ENCODE results near the gene ELOVL1. TPM values are rescaled to one million over a fixed set of nuclear protein-coding genes. Genes with fewer than 3 reads are reported as not detected.
A peak's percentile ranks its signal among the peaks of the same experiment; 100 is the strongest.

ELOVL1 gene
- total and polyA plus RNA-seq, 10 of the 15 experiments (the other 5 are each of a cell fraction or from before 2014, with no cell fraction given) = 58.5 to 139 (median 89.8) TPM

DNA sequence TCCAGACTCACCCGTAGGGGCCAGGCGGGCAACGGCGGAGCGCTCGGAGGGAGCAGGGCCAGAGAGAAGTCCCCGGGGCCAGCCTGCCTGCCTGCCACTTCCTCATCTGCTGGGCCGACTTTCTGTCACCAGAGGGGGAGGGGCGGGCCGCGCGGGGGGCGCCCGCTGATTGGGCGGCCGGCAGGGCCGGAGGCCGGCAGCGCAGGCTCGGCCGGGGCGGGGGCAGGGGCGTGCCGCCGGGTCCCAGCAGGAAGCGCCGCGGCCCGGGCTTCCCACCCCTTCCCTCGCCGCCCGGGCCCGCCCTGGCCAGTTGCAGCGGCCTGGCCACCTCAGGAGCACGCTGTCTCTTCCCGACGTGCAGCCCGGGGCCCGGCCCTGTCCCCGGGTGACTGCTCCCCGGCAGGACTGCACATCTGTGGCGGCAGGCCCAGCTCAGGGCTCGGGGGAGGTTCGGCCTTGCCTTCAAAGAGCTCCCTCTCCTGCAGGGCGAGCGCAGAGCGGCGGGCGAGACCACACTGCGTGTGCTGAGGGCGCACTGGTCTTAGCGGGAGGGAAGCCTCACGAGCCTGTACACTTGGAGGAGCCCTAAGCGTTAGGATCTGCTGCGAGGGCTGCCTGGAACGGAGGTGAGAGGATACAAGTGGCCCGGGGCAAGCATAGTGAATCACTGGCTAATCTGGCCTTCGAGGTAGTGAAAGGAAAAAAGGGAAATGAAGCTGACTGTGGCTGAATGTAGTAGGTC, at the start of gene ELOVL1 (continued):
- TF ChIP-seq, protein P1, sequence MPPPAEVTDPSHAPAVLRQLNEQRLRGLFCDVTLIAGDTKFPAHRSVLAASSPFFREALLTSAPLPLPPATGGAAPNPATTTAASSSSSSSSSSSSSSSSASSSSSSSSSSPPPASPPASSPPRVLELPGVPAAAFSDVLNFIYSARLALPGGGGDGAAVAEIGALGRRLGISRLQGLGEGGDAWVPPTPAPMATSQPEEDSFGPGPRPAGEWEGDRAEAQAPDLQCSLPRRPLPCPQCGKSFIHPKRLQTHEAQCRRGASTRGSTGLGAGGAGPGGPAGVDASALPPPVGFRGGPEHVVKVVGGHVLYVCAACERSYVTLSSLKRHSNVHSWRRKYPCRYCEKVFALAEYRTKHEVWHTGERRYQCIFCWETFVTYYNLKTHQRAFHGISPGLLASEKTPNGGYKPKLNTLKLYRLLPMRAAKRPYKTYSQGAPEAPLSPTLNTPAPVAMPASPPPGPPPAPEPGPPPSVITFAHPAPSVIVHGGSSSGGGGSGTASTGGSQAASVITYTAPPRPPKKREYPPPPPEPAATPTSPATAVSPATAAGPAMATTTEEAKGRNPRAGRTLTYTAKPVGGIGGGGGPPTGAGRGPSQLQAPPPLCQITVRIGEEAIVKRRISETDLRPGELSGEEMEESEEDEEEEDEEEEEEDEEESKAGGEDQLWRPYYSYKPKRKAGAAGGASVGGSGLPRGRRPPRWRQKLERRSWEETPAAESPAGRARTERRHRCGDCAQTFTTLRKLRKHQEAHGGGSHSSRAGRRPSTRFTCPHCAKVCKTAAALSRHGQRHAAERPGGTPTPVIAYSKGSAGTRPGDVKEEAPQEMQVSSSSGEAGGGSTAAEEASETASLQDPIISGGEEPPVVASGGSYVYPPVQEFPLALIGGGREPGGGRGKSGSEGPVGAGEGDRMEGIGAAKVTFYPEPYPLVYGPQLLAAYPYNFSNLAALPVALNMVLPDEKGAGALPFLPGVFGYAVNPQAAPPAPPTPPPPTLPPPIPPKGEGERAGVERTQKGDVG (CRISPR knock-in tag; IDR thresholded peaks at IDR 0.05) = no peak
- TF ChIP-seq SMAD1 (IDR thresholded peaks at IDR 0.05; ENCODE audit: low read depth, partially characterized antibody) = no peak
- TF ChIP-seq PAX5 (IDR thresholded peaks at IDR 0.05; ENCODE audit: borderline replicate concordance, low read depth, low read length) = 0 out of 2 replicates have a peak, but pooled peaks have one; percentile 20
- TF ChIP-seq, protein P2, sequence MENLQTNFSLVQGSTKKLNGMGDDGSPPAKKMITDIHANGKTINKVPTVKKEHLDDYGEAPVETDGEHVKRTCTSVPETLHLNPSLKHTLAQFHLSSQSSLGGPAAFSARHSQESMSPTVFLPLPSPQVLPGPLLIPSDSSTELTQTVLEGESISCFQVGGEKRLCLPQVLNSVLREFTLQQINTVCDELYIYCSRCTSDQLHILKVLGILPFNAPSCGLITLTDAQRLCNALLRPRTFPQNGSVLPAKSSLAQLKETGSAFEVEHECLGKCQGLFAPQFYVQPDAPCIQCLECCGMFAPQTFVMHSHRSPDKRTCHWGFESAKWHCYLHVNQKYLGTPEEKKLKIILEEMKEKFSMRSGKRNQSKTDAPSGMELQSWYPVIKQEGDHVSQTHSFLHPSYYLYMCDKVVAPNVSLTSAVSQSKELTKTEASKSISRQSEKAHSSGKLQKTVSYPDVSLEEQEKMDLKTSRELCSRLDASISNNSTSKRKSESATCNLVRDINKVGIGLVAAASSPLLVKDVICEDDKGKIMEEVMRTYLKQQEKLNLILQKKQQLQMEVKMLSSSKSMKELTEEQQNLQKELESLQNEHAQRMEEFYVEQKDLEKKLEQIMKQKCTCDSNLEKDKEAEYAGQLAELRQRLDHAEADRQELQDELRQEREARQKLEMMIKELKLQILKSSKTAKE (IDR thresholded peaks at IDR 0.05; ENCODE audit: low read depth, poor library complexity, severe bottlenecking) = no peak
- peak; percentile 63; the same call in 1 of the 2 replicates for TF ChIP-seq NFYB (IDR thresholded peaks at IDR 0.05; ENCODE audit: insufficient read depth, low read depth, low read length)
- no peak; the same call in 1 of the 2 replicates for TF ChIP-seq CREM (IDR thresholded peaks at IDR 0.05; ENCODE audit: low read depth)
- peak; percentile 66 for TF ChIP-seq NBN (IDR thresholded peaks at IDR 0.05)
- no peak for TF ChIP-seq CEBPB (IDR thresholded peaks at IDR 0.05; ENCODE audit: borderline replicate concordance in 1 of 2, low read depth in 2 of 2, low read length in 2 of 2)
- TF ChIP-seq SMARCA5 (IDR thresholded peaks at IDR 0.05) = no peak; the same call in 1 of the 2 replicates
- no peak for TF ChIP-seq RFX5 (IDR thresholded peaks at IDR 0.05; ENCODE audit: low read depth, low read length)
- TF ChIP-seq CREB1 (IDR thresholded peaks at IDR 0.05; ENCODE audit: low read depth) = peak; percentile 67
- TF ChIP-seq EZH2 (IDR thresholded peaks at IDR 0.05; ENCODE audit: borderline replicate concordance, control insufficient read depth, low read depth, low read length) = no peak
- no peak for TF ChIP-seq YBX1 (IDR thresholded peaks at IDR 0.05)
- TF ChIP-seq POLR2A (IDR thresholded peaks at IDR 0.05; ENCODE audit: low read depth, low read length) = peak; percentile 94
- TF ChIP-seq MEF2A (IDR thresholded peaks at IDR 0.05; ENCODE audit: insufficient read depth, low read depth, low read length) = no peak
- TF ChIP-seq, protein P3, sequence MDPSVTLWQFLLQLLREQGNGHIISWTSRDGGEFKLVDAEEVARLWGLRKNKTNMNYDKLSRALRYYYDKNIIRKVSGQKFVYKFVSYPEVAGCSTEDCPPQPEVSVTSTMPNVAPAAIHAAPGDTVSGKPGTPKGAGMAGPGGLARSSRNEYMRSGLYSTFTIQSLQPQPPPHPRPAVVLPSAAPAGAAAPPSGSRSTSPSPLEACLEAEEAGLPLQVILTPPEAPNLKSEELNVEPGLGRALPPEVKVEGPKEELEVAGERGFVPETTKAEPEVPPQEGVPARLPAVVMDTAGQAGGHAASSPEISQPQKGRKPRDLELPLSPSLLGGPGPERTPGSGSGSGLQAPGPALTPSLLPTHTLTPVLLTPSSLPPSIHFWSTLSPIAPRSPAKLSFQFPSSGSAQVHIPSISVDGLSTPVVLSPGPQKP (IDR thresholded peaks at IDR 0.05; ENCODE audit: low read depth, low read length) = no peak
- TF ChIP-seq CHD1 (IDR thresholded peaks at IDR 0.05; ENCODE audit: low read depth, low read length) = no peak
- TF ChIP-seq ATF7 (IDR thresholded peaks at IDR 0.05; ENCODE audit: low read depth) = peak; percentile 18; the same call in 1 of the 2 replicates
- TF ChIP-seq, protein P4, sequence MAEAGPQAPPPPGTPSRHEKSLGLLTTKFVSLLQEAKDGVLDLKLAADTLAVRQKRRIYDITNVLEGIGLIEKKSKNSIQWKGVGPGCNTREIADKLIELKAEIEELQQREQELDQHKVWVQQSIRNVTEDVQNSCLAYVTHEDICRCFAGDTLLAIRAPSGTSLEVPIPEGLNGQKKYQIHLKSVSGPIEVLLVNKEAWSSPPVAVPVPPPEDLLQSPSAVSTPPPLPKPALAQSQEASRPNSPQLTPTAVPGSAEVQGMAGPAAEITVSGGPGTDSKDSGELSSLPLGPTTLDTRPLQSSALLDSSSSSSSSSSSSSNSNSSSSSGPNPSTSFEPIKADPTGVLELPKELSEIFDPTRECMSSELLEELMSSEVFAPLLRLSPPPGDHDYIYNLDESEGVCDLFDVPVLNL (IDR thresholded peaks at IDR 0.05; ENCODE audit: low read depth, low read length) = no peak
- peak; percentile 70 for TF ChIP-seq SMAD5 (IDR thresholded peaks at IDR 0.05; ENCODE audit: low read depth)
- no peak for TF ChIP-seq WRNIP1 (IDR thresholded peaks at IDR 0.05; ENCODE audit: borderline replicate concordance, low read depth, low read length)
- peak; percentile 67 for TF ChIP-seq MYC (IDR thresholded peaks at IDR 0.05; ENCODE audit: insufficient read depth, insufficient read length, insufficient replicate concordance, low read length, severe bottlenecking)
- TF ChIP-seq, protein P5, sequence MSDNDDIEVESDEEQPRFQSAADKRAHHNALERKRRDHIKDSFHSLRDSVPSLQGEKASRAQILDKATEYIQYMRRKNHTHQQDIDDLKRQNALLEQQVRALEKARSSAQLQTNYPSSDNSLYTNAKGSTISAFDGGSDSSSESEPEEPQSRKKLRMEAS (IDR thresholded peaks at IDR 0.05; ENCODE audit: low read depth, low read length) = no peak; the same call in none of the 2 replicates
